SK-N-DZ (cell line): ENCODE data around the gene KRTAP5-9.
"Not testable (repeated sequence)": the region's sequence is repeated elsewhere in the genome, so short reads cannot be mapped to it uniquely, and the experiment has no call there.

Experiments used
- DNase-seq: peaks from one replicate; pipeline ENCODE4 v3.0.0-alpha.2; 2015; ENCODE audit warnings: low spot score

KRTAP5-9 gene

DNA sequence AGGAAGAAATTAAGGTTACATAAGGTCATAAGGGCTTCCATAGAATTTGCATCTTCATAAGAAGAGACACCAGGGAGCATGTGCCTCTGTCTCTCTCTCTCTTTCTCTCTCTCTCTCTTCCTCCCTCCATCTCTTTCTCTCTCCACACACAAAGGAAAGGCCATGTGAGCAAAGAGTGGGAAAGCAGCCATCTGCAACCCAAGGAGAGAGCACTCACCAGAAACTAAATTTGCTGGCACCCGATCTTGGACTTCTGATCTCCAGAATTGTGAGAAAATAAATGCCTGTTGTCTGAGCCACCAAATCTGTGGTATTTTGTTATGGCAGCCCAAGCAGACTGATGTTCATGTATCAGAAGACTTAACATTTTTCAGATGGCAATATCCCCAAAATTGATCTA is 10.8 kb downstream of the KRTAP5-9 start:
- no peak for DNase-seq

DNA sequence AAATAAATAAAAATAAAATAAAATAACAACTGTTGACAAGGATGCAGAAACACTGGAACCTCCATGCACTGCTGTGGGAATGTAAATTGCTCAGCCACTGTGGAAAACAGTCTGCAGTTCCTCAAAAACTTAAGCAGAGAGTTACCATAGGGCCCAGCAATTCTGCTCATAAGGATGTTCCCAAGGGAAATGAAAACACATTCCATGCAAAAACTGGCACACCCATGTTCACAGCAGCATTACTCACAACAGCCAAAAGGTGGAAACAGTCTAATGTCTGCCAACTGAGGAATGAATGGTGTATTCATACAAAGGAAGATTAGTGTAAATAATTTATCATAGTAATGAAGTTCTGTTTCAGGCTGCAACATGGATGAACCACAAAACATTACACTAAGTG is 13.9 kb downstream of the KRTAP5-9 start:
- DNase-seq = no peak

DNA sequence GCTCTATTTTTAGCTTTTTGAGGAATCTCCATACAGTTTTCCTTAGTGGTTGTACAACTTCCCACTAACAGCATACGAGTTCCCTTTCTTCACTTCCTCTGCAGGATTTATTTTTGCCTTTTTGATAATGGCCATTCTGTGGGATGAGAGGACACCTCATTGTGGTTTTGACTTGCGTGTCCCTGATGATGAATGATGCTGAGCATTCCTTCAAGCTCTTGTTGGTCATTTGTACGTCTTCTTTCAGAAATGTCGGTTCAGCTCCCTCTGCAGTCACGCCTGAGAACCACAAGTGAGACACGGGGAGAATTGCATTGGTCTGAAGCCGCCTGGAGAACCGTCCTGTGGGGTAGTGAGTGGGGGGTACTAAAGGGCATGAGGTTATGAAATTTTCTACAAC is 15.2 kb downstream of the KRTAP5-9 start:
- no peak for DNase-seq

GRCh38 chr11:71564430-71564829 is 16.2 kb downstream of the KRTAP5-9 start:
- no peak for DNase-seq

GRCh38 chr11:71565263-71565662 is 17.0 kb downstream of the KRTAP5-9 start, which contains the start of gene KRTAP5-10:
KRTAP5-10 (plus strand) TSS chr11:71565563; CDS start chr11:71565588, 25 bp downstream.
- DNase-seq = no peak

DNA sequence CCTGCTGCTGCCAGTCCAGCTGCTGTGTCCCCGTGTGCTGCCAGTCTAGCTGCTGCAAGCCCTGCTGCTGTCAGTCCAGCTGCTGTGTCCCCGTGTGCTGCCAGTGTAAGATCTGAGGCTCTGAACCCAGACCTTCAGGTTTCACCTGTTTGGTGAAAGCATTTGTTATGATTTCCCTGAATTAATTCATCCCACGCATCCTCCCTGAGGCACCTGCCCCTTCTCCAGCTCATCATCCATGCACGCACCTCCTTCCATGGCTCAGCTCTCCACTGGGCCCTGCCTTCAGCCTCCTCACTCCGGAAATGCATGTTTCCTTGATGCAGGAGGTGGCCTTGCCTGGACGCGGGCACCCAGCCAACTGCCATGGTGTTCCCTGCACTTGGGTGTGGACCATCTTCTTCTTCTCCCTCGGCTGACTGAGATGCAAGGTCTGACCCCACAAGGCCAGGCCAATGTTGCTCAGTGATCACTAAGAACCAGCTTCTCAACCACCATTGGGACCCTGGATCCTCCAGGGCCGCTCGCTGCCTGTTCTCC is 17.9 kb downstream of the KRTAP5-9 start:
- no peak for DNase-seq

DNA sequence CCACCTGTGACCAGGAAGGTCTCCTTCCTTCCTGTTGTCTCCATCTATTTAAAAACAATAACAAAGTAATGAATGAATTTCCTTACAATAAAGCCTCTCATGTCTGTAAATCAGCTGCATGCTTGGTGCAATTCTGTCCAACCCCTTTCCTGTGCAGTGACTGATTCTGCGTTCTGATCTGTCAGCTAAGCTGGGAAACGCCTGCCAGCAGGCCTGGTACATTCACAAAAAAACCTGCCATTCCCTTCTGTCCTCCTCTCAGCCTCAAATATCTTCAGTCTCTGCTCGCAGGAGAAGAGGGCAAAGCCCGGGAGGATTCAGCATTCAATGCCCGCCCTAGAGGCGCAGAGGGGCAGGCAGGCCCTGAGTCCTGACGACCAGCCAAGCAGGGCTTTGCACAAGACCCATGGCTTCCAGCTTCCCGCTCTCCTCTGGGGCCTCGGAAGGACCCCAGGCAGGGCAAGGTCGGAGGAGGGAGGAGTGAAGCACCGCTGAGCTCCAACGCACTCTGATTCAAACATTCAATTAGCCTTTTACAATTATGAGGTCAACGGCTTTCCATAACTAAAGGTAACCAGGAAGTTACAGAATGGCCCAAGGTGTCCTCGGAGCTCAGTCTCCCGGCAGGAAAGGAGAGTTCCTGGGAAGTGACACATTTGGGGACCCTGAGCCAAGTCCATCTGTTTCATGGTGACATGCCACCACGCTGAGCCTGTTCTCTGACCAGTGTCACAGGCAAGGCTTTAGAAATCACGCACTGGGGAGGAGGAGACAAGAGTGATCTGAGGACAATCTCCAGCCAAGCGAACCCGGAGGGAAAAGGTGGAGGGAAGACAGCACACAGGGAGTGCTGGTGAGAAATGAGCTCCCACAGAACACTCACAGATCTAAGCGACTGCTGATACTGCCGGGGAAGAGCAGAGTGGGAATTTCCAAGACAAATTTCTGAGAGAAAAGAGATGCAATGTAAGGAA is 18.7 kb downstream of the KRTAP5-9 start:
- not testable (repeated sequence) for DNase-seq

- DNase-seq = not testable (repeated sequence)
These were observed 19.4 kb downstream of the KRTAP5-9 start for GRCh38 chr11:71567633-71568032.

- DNase-seq = no peak
These were observed 20.6 kb downstream of the KRTAP5-9 start for GRCh38 chr11:71568704-71569349.

DNA sequence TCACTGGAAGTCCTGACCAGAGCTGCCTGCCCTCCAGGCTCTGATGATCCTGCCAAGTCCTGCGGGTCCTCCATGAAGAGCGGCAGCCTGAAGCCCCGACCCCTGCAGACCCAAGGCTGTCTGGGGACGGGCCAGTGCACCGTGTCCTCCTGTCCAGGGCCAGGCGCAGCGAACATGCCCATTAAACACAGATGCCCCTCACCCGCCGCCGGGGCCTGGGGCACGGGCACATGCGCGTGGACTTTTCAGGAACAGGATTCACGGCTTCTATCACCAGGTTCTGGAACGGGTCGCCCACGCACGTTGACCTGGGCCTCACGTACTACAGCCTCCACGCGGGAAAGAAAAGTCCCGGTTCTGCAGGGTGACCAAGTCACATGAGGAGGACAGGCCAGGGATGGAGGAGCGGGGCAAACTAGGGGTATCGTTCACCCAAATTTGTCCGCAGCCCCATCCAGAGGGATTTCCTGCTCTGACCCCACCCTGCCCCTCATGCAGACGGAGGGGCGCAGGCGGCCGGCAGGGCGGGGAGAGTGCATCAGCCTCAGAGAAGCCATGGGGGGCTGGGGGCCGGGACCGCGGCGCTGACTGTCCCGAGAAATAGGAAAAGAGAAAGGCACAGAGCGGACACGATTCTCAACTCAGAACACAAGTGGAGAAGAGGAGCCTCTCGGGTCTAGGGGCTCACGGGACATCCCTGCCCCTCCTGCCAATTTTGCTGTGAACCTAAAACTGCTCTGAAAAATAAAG is 23.1 kb downstream of the KRTAP5-9 start:
- not testable (repeated sequence) for DNase-seq

- DNase-seq = no peak
These were observed 24.6 kb downstream of the KRTAP5-9 start for GRCh38 chr11:71572811-71573210.

GRCh38 chr11:71574418-71574817 is 26.2 kb downstream of the KRTAP5-9 start:
- no peak for DNase-seq

DNA sequence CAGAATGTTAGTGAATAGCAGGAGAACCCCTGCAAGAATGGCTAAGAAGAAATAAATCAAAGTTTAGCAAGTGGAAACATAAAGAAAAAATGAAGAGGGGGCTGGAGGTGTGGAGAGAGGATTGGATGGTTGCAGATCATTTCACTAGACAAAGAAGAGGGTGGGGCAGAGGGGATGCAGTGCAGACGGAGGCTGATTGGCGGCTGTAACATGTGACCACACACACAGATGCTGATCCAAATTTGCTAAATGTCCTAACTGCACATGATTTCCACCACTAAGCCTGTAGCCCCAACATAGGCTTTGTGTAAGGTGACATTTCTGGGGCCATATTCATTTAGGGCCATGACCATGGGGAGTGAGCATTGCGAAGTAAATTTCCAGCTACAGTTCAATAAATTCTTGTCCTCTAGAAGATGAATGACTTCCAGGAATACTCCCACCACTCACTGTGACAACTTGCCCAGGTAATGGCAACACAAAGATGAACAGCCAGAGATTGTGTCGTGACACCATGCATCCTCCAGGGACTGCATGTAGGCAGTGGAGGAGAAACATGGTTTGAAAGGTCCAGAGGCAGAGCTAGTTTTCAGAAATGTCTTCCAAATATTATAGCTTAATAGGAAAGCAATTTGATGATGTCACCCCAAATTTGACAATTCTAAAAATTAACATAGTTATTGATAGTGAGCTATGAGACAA is 27.7 kb downstream of the KRTAP5-9 start:
- DNase-seq = no peak

- DNase-seq = not testable (repeated sequence)
These were observed 28.7 kb downstream of the KRTAP5-9 start for GRCh38 chr11:71576688-71577465.

- no peak for DNase-seq
These were observed 29.3 kb downstream of the KRTAP5-9 start for GRCh38 chr11:71577469-71578004.

DNA sequence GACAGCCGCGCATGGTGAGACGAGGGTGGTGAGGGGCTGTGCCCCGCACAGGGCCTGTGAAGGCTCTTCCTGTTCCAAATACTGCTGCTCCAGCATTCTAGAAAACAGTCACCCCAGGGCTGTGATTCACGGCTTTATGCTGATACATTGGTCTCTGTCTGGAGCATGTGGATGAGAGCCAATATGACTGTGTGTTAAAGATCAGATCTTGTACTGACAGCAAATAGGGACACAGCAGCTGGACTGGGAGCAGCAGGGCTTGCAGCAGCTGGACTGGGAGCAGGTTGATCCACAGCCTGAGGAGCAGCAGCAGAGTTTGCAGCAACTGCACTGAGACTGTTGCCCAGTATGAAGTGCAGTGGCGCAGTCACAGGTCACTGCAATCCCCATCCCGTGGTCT is 31.3 kb downstream of the KRTAP5-9 start:
- not testable (repeated sequence) for DNase-seq

GRCh38 chr11:71580057-71581003 is 32.1 kb downstream of the KRTAP5-9 start:
- peak; percentile 67 for DNase-seq

- no peak for DNase-seq
These were observed 33.6 kb downstream of the KRTAP5-9 start for GRCh38 chr11:71581826-71582225.
